ENCODE results near the gene NR5A2. TPM values are rescaled to one million over a fixed set of nuclear protein-coding genes. Genes with fewer than 3 reads are reported as not detected.

The NR5A2 gene
- total RNA-seq, 4 donors from 2014 or later = 3.7 to 19.1 (median 11.3) TPM

- DNase-seq (ENCODE audit: low spot score) (no peak), ATAC-seq (ENCODE audit: low FRiP score) (no peak)
- no peak for TF ChIP-seq CTCF (IDR thresholded peaks at IDR 0.05)
Measured at GRCh38 chr1:200038981-200039848, 11.7 kb downstream of the NR5A2 start.

- DNase-seq (ENCODE audit: low spot score) (no peak), ATAC-seq (ENCODE audit: low FRiP score) (no peak)
- no peak for TF ChIP-seq CTCF (IDR thresholded peaks at IDR 0.05)
Measured at GRCh38 chr1:200039849-200040474, 12.5 kb downstream of the NR5A2 start.

- DNase-seq (ENCODE audit: low spot score) = no peak
Measured at GRCh38 chr1:200040481-200041138, 13.1 kb downstream of the NR5A2 start.

GRCh38 chr1:200041337-200042118 lies 14.0 kb downstream of the NR5A2 start:
- no peak for DNase-seq (ENCODE audit: low spot score)
- no peak for TF ChIP-seq CTCF (IDR thresholded peaks at IDR 0.05)
- ATAC-seq (ENCODE audit: low FRiP score) = no peak

More at GRCh38 chr1:200040481-200041138, 13.1 kb downstream of the NR5A2 start:
- ATAC-seq (ENCODE audit: low FRiP score) = no peak
- TF ChIP-seq CTCF (IDR thresholded peaks at IDR 0.05) = no peak

GRCh38 chr1:200042119-200042551 lies 14.6 kb downstream of the NR5A2 start:
- no peak for DNase-seq (ENCODE audit: low spot score)
- no peak for TF ChIP-seq CTCF (IDR thresholded peaks at IDR 0.05)
- ATAC-seq (ENCODE audit: low FRiP score) = no peak

- TF ChIP-seq CTCF (IDR thresholded peaks at IDR 0.05) = no peak
- DNase-seq (ENCODE audit: low spot score) (no peak), ATAC-seq (ENCODE audit: low FRiP score) (no peak)
Measured at GRCh38 chr1:200042552-200043335, 15.2 kb downstream of the NR5A2 start.
